IMR-90 (cell line): Measurements from ENCODE around the gene TMX1.

ENCODE experiments used
- BHLHE40 ChIP-seq: fragments of 150-350 bp; IDR thresholded peaks from 2 replicates; pipeline ENCODE4 v1.6.1; 2016; ENCODE audit warnings: mild to moderate bottlenecking, low read depth, low read length
- CEBPB ChIP-seq: IDR thresholded peaks from 2 replicates; pipeline ENCODE4 v1.6.1; 2012; ENCODE audit warnings: low read depth, low read length, improper control_type of control experiment
- CHD1 ChIP-seq: IDR thresholded peaks from 2 replicates; pipeline ENCODE4 v1.6.1; 2012; ENCODE audit warnings: low read depth, low read length, improper control_type of control experiment
- MAFK ChIP-seq: IDR thresholded peaks from 2 replicates; pipeline ENCODE4 v1.6.1; 2012; ENCODE audit warnings: low read depth, low read length, improper control_type of control experiment
- NFE2L2 ChIP-seq: fragments of 150-350 bp; IDR thresholded peaks from 2 replicates; pipeline ENCODE4 v1.6.1; 2016; ENCODE audit warnings: low read depth, mild to moderate bottlenecking, low read length
- POLR2A ChIP-seq: IDR thresholded peaks from 2 replicates; pipeline ENCODE4 v1.6.1; 2012; ENCODE audit warnings: mild to moderate bottlenecking, low read depth, low read length
- RAD21 ChIP-seq: IDR thresholded peaks from 2 replicates; pipeline ENCODE4 v1.6.1; 2012; ENCODE audit warnings: low read length, improper control_type of control experiment
- RCOR1 ChIP-seq: IDR thresholded peaks from 2 replicates; pipeline ENCODE4 v1.6.1; 2012; ENCODE audit warnings: mild to moderate bottlenecking, low read length, improper control_type of control experiment; ENCODE audit not compliant: insufficient replicate concordance
- SMC3 ChIP-seq: fragments of 150-350 bp; IDR thresholded peaks from 2 replicates; pipeline ENCODE4 v1.6.1; 2016; ENCODE audit warnings: low read depth, mild to moderate bottlenecking, antibody characterized with exemption, low read length, moderate library complexity
- TF ChIP-seq, protein P1 (sequence below): conservative IDR thresholded peaks from 2 replicates; pipeline ENCODE4 v1.5.1; 2012; ENCODE audit warnings: mild to moderate bottlenecking, low read depth, low read length, improper control_type of control experiment
- TF ChIP-seq, protein P2 (sequence below): fragments of 150-350 bp; IDR thresholded peaks from 2 replicates; pipeline ENCODE4 v1.6.1; 2016; ENCODE audit warnings: low read depth, mild to moderate bottlenecking, low read length, moderate library complexity, borderline replicate concordance

DNA sequence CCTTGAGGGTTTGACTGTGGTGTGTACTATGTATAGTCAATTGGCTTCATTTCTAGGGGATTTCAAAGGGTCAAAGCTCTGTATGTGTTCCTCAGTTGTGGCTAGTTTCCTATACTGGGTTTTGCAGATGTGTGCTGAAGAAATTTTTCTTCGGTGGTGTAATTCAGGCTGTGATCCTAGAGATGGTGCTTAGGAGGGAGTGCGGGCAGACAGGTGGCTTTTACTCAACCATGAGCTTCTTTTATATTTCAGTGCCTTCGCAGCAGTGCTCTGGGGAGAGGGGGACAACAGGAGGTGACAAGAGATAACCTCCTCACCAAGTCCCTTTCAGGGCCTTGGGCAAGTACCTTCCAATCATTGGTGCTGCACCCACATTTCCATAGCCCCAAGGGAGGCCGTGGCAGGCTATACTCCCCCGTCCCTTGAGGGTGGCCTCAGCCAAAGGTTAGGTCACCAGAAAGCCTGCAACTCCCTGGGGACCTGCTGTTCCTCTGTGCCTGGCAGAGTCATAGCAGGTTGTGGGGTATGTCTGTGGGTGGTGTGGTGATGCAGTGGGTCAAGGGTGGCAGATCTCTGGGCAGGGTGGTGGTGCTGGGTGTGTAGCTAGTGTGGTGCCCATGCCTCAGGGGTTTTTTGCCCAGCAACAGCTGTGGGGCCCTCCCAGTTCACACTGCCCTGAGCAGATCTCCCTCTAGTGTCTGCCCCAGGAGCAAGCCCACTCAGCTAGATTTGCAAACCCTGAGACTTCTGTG, 37.0 kb upstream of the TMX1 start:
- TF ChIP-seq, protein P1, sequence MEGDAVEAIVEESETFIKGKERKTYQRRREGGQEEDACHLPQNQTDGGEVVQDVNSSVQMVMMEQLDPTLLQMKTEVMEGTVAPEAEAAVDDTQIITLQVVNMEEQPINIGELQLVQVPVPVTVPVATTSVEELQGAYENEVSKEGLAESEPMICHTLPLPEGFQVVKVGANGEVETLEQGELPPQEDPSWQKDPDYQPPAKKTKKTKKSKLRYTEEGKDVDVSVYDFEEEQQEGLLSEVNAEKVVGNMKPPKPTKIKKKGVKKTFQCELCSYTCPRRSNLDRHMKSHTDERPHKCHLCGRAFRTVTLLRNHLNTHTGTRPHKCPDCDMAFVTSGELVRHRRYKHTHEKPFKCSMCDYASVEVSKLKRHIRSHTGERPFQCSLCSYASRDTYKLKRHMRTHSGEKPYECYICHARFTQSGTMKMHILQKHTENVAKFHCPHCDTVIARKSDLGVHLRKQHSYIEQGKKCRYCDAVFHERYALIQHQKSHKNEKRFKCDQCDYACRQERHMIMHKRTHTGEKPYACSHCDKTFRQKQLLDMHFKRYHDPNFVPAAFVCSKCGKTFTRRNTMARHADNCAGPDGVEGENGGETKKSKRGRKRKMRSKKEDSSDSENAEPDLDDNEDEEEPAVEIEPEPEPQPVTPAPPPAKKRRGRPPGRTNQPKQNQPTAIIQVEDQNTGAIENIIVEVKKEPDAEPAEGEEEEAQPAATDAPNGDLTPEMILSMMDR, result no peak
- no peak for TF ChIP-seq POLR2A
- TF ChIP-seq NFE2L2, result no peak
- TF ChIP-seq CHD1, result no peak
- no peak for TF ChIP-seq RAD21
- TF ChIP-seq RCOR1, result no peak
- no peak for TF ChIP-seq SMC3
- no peak for TF ChIP-seq MAFK
- TF ChIP-seq, protein P2, sequence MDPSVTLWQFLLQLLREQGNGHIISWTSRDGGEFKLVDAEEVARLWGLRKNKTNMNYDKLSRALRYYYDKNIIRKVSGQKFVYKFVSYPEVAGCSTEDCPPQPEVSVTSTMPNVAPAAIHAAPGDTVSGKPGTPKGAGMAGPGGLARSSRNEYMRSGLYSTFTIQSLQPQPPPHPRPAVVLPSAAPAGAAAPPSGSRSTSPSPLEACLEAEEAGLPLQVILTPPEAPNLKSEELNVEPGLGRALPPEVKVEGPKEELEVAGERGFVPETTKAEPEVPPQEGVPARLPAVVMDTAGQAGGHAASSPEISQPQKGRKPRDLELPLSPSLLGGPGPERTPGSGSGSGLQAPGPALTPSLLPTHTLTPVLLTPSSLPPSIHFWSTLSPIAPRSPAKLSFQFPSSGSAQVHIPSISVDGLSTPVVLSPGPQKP, result no peak
- no peak for TF ChIP-seq CEBPB
- no peak for TF ChIP-seq BHLHE40
